Type B pancreatic cell (in vitro differentiated cells): ENCODE data around the gene PLBD2. TPM values are rescaled to one million over a fixed set of nuclear protein-coding genes. Genes with fewer than 3 reads are reported as not detected.

ENCODE experiments used
- DNase-seq: peaks from one replicate; pipeline ENCODE4 v3.0.0; 2021; ENCODE audit warnings: mixed read lengths; ENCODE audit not compliant: unreplicated experiment; ENCODE audit errors: extremely low spot score
- H3K27ac Mint-ChIP-seq: 2 replicates; pipeline ENCODE4 v1.8.0; 2021; ENCODE audit warnings: mild to moderate bottlenecking, mixed read lengths
- H3K27me3 Mint-ChIP-seq: 2 replicates; pipeline ENCODE4 v1.8.0; 2021; ENCODE audit warnings: mixed read lengths
- H3K36me3 Mint-ChIP-seq: 2 replicates; pipeline ENCODE4 v1.8.0; 2021; ENCODE audit warnings: mixed read lengths
- H3K4me1 Mint-ChIP-seq: one replicate; pipeline ENCODE4 v1.8.0; 2021; ENCODE audit warnings: mixed read lengths; ENCODE audit not compliant: unreplicated experiment
- H3K4me3 Mint-ChIP-seq: 2 replicates; pipeline ENCODE4 v1.8.0; 2021; ENCODE audit warnings: mild to moderate bottlenecking, mixed read lengths
- H3K9me3 Mint-ChIP-seq: 2 replicates; pipeline ENCODE4 v1.8.0; 2021; ENCODE audit warnings: mixed read lengths
- CTCF ChIP-seq: fragments of 200-600 bp; sonication (generic); conservative IDR thresholded peaks from 2 replicates; pipeline ENCODE4 v1.5.0; 2021; ENCODE audit warnings: antibody characterized with exemption, mild to moderate bottlenecking
- total RNA-seq: library from RNA; stranded (reverse); gene quantifications from 2 replicates; pipeline ENCODE4 v1.2.1, GENCODE V29; 2021; ENCODE audit warnings: low replicate concordance

The PLBD2 gene
- total RNA-seq, 1 donor from 2014 or later, result 39.0 TPM

DNA sequence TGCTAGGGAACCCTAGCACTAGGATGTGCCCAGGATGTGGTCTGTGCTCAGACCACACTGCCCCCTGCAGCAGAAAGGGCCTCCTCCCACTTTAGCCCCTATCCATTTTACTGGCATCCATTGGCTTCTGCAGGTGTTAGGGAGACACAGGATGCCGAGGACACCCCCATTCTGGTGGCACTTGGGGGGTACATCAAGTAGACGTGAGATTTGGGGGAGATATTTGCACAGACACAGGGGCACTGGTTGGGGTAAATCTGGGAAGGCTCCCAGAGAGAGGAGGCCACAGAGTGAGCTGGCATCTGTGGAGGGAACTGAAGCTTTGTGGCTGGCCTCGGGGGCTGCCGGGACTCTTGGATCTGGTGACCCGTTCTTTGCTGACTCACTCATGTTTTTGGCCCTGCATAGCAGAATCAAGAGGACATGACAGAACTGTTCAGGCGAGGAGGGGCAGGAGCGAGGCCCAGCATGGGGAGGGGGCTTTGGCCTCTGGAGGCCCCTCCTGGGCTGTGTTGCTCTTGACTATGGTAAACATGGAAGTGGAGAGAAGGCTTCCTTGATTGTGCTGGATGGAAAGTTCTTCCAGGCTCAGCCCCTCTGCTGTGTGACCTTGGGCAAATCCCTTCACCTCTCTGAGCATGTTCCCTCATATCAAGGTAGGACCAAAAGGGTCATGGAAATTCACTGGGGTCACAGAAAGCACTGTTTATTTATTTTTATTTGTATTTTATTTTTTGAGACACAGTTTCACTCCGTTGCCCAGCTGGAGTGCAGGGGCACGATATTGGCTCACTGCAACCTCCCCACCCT, 1.8 kb downstream of the PLBD2 start:
- Mint-ChIP-seq H3K9me3 (no peaks in the 10 kb centered on the region), H3K27ac (no peak overlapping the region), H3K4me1 (peaks cover 10% of the 10 kb centered on the region), H3K27me3 (no peaks in the 10 kb centered on the region), H3K4me3 (peak overlapping the region; percentile 86), H3K36me3 (peaks cover 4% of the 10 kb centered on the region)
- no peak for TF ChIP-seq CTCF
- no peak for DNase-seq

GRCh38 chr12:113361574-113362370, 3.4 kb downstream of the PLBD2 start:
- Mint-ChIP-seq H3K4me3 (peak overlapping the region; percentile 39), H3K36me3 (peaks cover 4% of the 10 kb centered on the region)
- no peak for DNase-seq

DNA sequence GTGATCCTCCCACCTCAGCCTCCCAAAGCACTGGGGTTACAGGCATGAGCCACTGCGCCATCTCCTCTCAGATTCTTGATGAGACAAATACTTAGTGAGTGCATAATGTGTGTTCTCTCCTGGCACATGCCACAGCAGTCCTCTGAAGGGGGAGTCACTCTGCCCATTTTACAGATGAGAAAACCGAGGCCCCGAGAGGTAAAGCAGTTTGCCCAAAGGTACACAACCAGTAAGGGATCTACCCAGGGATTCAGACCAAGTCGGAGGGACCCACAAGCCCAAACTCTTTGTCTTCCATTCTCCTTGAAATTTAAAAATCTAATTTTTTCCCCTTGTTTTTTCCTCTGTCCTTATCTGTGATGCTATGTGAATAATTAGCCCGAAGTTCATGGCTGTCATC, 6.3 kb downstream of the PLBD2 start:
- Mint-ChIP-seq H3K27me3 (no peaks in the 10 kb centered on the region), H3K4me3 (no peak overlapping the region), H3K36me3 (peaks cover 4% of the 10 kb centered on the region), H3K27ac (no peak overlapping the region), H3K4me1 (peaks cover 4% of the 10 kb centered on the region), H3K9me3 (no peaks in the 10 kb centered on the region)
- no peak for TF ChIP-seq CTCF
- DNase-seq, result no peak

More at GRCh38 chr12:113361574-113362370, 3.4 kb downstream of the PLBD2 start:
- Mint-ChIP-seq H3K4me1 (peaks cover 10% of the 10 kb centered on the region), H3K27ac (no peak overlapping the region), H3K27me3 (no peaks in the 10 kb centered on the region), H3K9me3 (no peaks in the 10 kb centered on the region)
- no peak for TF ChIP-seq CTCF

DNA sequence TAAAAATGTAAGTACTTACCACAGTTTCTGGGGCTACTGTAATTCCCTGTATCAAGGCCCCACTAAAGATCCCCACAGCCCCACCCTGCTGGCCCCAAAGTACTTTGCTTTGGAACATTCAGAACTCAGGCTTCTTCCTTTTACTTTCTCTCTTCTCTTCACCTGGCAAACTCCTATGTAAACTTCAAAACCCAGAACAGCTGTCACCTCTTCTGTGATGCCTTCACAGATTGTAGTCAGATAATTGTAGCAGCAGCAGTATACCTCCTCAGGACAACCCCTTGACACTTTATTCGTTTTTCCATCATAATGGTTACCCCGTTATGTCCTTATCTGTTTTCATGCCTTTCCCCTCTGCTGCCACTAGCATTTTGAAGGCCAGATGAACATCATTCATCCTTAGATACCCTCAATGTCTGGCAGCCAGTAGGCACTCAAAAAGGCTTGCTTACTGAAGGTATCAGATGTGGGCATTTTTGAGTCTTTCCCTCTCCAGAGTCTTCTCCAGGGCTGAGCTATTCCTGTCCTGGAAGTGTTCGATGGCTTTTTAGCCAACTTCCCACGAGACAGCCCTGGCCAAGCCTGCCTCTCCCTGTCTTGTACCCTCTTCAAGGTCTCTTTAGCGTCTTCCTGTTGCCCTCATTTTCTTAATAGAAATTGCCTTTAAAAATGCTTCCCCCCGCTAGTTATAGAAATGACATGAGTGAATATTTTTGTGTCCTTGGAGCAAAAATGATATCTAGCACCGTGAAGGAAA, 7.4 kb downstream of the PLBD2 start:
- H3K27ac Mint-ChIP-seq, result no peak overlapping the region
- no peak for DNase-seq
- no peaks in the 10 kb centered on the region for H3K27me3 Mint-ChIP-seq
- no peak for TF ChIP-seq CTCF
- peaks cover 4% of the 10 kb centered on the region for H3K4me1 Mint-ChIP-seq
- H3K4me3 Mint-ChIP-seq, result no peak overlapping the region
- H3K36me3 Mint-ChIP-seq, result peaks cover 4% of the 10 kb centered on the region
- no peaks in the 10 kb centered on the region for H3K9me3 Mint-ChIP-seq

DNA sequence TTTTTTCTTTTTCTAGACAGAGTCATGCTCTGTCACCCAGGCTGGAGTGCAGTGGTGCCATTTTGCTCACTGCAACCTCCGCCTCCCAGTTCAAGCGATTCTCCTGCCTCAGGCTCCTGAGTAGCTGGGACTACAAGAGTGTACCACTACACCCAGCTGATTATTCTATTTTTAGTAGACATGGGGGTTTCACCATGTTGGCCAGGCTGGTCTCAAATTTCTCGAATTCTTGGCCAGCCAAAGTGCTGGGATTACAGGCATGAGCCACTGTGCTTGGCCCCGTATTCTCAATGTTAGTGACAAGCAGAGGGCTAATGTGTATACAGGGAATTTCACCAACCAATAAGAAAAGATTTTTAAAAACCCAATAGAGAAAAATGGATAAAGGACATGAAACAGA, 8.4 kb downstream of the PLBD2 start:
- H3K4me3 Mint-ChIP-seq, result no peak overlapping the region
- no peak overlapping the region for H3K27ac Mint-ChIP-seq
- peaks cover under 1% of the 10 kb centered on the region for H3K4me1 Mint-ChIP-seq
- no peaks in the 10 kb centered on the region for H3K9me3 Mint-ChIP-seq
- peaks cover 4% of the 10 kb centered on the region for H3K36me3 Mint-ChIP-seq
- DNase-seq, result no peak
- TF ChIP-seq CTCF, result no peak
- no peaks in the 10 kb centered on the region for H3K27me3 Mint-ChIP-seq
